ENCODE measurements around the gene PRX.
A peak's percentile ranks its signal among the peaks of the same experiment; 100 is the strongest.
"Not testable (repeated sequence)": the region's sequence is repeated elsewhere in the genome, so short reads cannot be mapped to it uniquely, and the experiment has no call there.

PRX gene

DNA sequence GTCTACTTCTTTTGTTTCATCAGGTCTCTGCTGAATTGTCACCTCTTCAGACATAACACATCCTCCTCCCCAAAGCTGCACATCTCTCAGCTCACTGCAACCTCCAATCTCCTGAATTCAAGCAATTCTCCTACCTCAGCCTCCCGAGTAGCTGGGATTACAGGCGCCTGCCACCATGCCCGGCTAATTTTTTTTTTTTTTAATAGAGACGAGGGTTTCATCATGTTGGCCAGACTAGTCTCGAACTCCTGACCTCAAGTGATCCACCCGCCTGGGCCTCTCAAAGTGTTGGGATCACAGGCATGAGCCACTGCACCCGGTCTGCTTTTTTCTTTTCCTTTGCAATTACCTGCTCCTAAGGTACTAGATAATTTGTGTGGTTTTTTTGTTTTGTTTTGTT lies 19.6 kb upstream of the PRX start:
- H3K4me3 ChIP-seq (ENCODE audit: low read depth, low read length); H3K36me3 ChIP-seq (ENCODE audit: control insufficient read depth, insufficient read depth, low read length); H3K9me3 ChIP-seq (ENCODE audit: control insufficient read depth, insufficient read depth, low read length); H3K9ac ChIP-seq (ENCODE audit: low read depth, low read length); H3K27me3 ChIP-seq (ENCODE audit: control insufficient read depth, insufficient read depth, low read length); H3K4me1 ChIP-seq (ENCODE audit: control insufficient read depth, insufficient read depth, low read length): not testable (repeated sequence)
- H3K27ac ChIP-seq (ENCODE audit: low read depth, low read length), result peak overlapping the region; percentile 89

DNA sequence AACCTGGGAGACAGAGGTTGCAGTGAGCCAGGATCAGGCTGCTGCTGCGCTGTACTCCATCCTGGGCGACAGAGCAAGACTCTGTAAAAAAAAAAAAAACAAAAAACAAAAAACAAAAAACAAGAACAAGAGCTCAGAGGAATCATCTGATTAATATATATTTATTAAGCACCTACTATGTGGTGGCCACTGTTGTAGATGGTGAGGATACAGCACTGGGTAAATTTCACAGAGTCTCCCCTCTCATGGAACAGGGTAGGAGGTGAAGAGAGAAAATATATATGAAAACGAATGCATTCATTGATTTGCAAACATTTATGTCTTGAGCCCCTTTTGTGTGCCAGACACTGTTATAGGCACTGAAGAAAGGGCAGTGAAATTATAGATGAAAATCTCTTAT lies 18.5 kb upstream of the PRX start:
- Histone ChIP-seq H3K27me3 (ENCODE audit: control insufficient read depth, insufficient read depth, low read length) (no peaks in the 10 kb centered on the region), H3K9ac (ENCODE audit: low read depth, low read length) (no peak overlapping the region), H3K36me3 (ENCODE audit: control insufficient read depth, insufficient read depth, low read length) (no peaks in the 10 kb centered on the region), H3K4me3 (ENCODE audit: low read depth, low read length) (no peak overlapping the region), H3K27ac (ENCODE audit: low read depth, low read length) (no peak overlapping the region), H3K9me3 (ENCODE audit: control insufficient read depth, insufficient read depth, low read length) (no peaks in the 10 kb centered on the region), H3K4me1 (ENCODE audit: control insufficient read depth, insufficient read depth, low read length) (peaks cover 8% of the 10 kb centered on the region)

DNA sequence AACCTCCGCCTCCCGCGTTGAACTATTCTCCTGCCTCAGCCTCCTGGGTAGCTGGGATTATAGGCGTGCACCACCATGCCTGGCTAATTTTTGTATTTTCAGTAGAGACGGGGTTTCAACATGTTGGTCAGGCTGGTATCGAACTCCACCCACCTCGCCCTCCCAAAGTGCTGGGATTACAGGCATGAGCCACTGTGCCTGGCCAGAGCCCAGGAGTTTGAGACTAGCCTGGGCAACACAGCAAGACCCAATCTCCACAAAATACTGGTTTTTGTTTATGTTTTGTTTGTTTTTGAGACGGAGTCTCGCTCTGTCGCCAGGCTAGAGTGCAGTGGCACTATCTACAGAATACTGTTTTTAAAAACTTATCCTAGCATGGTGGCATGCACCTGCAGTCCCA lies 17.1 kb upstream of the PRX start:
- not testable (repeated sequence) for H3K27me3 ChIP-seq (ENCODE audit: control insufficient read depth, insufficient read depth, low read length); H3K4me3 ChIP-seq (ENCODE audit: low read depth, low read length); H3K9ac ChIP-seq (ENCODE audit: low read depth, low read length); H3K36me3 ChIP-seq (ENCODE audit: control insufficient read depth, insufficient read depth, low read length); H3K4me1 ChIP-seq (ENCODE audit: control insufficient read depth, insufficient read depth, low read length); H3K9me3 ChIP-seq (ENCODE audit: control insufficient read depth, insufficient read depth, low read length); H3K27ac ChIP-seq (ENCODE audit: low read depth, low read length)

DNA sequence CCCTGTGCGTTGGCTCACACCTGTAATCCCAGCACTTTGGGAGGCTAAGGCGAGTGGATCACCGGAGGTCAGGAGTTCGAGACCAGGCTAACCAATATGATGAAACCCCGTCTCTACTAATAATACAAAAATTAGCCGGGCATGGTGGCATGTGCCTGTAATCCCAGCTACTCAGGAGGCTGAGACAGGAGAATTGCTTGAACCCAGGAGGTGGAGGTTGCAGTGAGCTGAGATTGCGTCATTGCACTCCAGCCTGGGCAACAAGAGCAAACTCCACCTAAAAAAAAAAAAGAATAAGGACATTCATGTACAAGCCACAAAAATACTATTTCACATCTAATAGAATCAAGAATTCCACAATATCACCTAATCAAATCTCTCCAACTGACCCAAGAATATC lies 15.0 kb upstream of the PRX start:
- not testable (repeated sequence) for H3K4me3 ChIP-seq (ENCODE audit: low read depth, low read length); H3K9me3 ChIP-seq (ENCODE audit: control insufficient read depth, insufficient read depth, low read length); H3K36me3 ChIP-seq (ENCODE audit: control insufficient read depth, insufficient read depth, low read length); H3K4me1 ChIP-seq (ENCODE audit: control insufficient read depth, insufficient read depth, low read length); H3K9ac ChIP-seq (ENCODE audit: low read depth, low read length); H3K27ac ChIP-seq (ENCODE audit: low read depth, low read length); H3K27me3 ChIP-seq (ENCODE audit: control insufficient read depth, insufficient read depth, low read length)

DNA sequence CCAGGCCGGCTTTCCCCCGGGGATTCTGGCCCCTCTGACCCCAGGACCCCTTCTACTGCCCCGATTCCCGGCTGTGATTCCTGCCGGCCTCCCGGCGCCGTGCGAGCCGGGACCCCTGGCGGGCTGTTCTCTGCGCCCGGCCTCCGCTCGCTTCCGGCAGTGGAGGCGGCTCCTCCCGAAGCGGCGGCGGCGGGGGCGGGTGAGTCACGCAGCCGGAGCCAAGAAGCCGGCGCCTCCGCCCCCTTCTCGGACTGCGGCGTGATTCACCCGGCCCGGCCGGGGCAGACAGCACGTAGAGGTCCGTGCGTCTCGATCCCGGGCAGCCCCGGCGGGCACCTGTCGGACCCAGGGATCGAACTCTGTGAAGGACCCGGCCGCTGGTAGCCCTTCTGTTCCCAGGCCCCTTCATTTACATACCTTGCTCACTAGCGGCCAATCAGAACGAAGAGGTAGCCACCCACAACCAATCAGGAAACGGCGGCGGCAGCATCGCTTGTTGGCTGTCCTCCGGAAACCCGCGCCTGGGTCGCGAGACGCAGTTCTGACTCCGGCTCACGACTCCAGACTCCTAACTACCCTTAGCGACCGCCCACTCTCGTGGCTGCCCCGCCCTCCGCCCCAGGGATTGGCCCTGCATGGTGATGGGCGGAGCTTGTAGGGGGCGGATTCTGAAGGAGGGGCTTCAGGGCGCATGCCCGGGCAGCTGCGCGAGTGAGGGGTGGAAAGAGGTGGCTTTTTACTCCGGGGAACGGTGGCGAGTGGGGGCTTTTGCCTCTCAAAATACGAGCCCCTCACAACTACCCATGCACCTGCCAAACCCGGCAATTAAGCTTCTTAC lies 12.5 kb upstream of the PRX start, which contains the start of gene SERTAD1:
SERTAD1 (minus strand) TSS at position 543 of the 838 bp plus-strand sequence. CDS start 2,446 bp downstream, outside the sequence.
- Histone ChIP-seq H3K27me3 (ENCODE audit: control insufficient read depth, insufficient read depth, low read length) (no peaks in the 10 kb centered on the region), H3K9ac (ENCODE audit: low read depth, low read length) (peak within 1 kb of the TSS; percentile 80), H3K4me3 (ENCODE audit: low read depth, low read length) (peak within 1 kb of the TSS; percentile 83), H3K4me1 (ENCODE audit: control insufficient read depth, insufficient read depth, low read length) (peaks cover 8% of the 10 kb centered on the region; the same call in 1 of the 2 replicates), H3K36me3 (ENCODE audit: control insufficient read depth, insufficient read depth, low read length) (peaks cover 10% of the 10 kb centered on the region), H3K9me3 (ENCODE audit: control insufficient read depth, insufficient read depth, low read length) (no peaks in the 10 kb centered on the region), H3K27ac (ENCODE audit: low read depth, low read length) (peak within 1 kb of the TSS; percentile 98)

DNA sequence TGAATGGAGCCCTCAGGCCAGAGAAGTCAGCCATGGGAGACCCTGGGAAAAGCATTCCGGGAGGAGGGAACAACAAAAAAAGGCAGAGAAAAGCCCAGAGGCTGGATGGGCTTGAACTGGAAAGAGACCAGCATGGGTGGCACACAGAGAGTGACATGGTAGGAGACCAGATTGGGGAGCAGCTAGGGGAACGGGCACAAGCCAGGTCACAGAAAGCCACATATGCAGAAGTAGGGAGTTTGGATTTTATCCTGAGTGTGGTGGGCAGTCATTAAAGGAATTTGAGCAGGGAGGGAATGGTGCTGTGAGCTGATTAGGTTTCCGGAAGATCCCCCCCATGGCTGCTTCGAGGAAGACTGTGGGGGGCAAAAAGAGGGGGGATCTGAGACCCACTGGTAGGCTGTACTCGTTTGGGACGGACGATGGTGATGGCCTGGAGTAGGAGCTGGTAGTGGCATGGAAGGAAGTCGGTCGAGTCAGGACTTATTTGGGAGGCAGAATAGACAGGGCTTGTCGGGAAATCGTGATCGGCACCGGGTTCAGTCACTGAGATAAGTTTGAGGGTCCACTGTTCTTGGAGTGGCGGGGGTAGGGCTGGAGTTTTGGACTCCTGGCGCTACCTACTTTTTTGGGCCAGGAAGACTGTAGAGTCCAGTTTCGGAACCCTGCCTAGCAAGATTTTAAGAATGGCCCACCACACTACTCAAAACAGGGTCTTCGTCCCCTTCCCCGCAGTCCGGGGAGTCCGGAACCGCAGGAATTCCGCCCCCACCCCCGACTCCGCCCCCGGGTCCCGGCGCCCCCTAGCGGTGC lies 11.7 kb upstream of the PRX start:
- Histone ChIP-seq H3K9me3 (ENCODE audit: control insufficient read depth, insufficient read depth, low read length) (no peaks in the 10 kb centered on the region), H3K4me1 (ENCODE audit: control insufficient read depth, insufficient read depth, low read length) (peaks cover 8% of the 10 kb centered on the region; the same call in 1 of the 2 replicates), H3K4me3 (ENCODE audit: low read depth, low read length) (peak overlapping the region; percentile 83), H3K36me3 (ENCODE audit: control insufficient read depth, insufficient read depth, low read length) (peaks cover 10% of the 10 kb centered on the region), H3K27me3 (ENCODE audit: control insufficient read depth, insufficient read depth, low read length) (no peaks in the 10 kb centered on the region), H3K9ac (ENCODE audit: low read depth, low read length) (peak overlapping the region; percentile 53), H3K27ac (ENCODE audit: low read depth, low read length) (peak overlapping the region; percentile 98)

DNA sequence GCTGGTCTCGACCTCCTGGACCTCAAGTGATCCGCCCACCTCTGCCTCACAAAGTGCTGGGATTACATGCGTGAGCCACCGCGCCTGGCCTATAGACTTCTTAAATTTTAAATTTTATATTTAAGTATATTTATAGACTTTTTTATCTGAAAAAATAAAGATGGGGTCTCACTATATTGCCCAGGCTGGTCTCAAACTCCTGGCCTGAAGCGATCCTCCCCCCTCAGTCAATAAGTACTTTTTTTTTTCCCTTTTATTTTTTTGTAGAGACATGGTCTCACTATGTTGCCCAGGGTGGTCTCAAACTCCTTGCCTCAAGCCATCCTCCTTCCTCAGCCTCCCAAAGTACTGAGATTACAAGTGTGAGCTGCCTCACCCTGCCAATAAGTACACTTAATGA lies 10.8 kb upstream of the PRX start:
- no peaks in the 10 kb centered on the region for H3K9me3 ChIP-seq (ENCODE audit: control insufficient read depth, insufficient read depth, low read length)
- peaks cover 8% of the 10 kb centered on the region; the same call in 1 of the 2 replicates for H3K4me1 ChIP-seq (ENCODE audit: control insufficient read depth, insufficient read depth, low read length)
- no peaks in the 10 kb centered on the region for H3K27me3 ChIP-seq (ENCODE audit: control insufficient read depth, insufficient read depth, low read length)
- H3K27ac ChIP-seq (ENCODE audit: low read depth, low read length), result no peak overlapping the region
- peak overlapping the region; percentile 83; the same call in 1 of the 2 replicates for H3K4me3 ChIP-seq (ENCODE audit: low read depth, low read length)
- peaks cover 10% of the 10 kb centered on the region for H3K36me3 ChIP-seq (ENCODE audit: control insufficient read depth, insufficient read depth, low read length)
- no peak overlapping the region for H3K9ac ChIP-seq (ENCODE audit: low read depth, low read length)

DNA sequence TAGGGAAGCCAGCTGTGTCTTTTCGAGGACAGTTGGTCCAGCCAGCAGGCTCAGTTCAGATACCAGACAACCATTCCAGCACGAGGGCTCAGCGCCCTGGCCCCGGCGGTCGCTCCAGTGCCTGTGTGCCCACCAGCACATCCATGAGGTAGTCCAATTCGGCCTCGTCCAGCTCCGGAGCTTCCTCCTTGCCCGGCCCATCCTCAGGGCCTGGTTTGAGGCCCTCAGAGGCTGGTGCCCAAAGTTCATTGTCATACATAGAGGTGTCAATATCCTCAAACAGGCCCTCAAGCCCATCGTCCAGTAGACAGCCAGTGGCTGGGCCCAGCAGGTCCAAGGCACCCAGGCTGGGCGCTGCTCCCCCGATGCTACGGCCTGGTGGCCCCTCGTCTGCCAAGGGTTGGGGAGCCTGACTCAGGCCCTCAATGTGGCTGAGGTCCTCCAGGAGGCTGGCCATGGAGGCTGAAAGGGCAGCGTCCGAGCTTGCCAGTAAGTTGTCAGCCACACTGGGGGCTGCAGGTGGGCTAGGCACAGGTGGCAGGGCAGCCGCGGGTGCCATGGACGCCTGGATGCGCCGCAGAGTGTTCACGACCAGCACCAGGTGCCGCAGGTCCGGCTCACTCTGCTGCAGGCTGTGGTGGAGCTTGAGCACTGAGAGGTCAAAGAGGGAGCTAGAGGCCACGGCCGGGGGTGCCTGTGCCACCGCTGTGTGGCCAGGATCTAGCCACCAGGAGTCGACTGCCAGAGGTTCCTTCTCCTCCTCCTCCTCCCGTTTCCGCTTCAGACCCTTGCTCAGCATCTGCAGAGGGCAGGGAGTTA lies 9.8 kb upstream of the PRX start:
- Histone ChIP-seq H3K27me3 (ENCODE audit: control insufficient read depth, insufficient read depth, low read length) (no peaks in the 10 kb centered on the region), H3K9me3 (ENCODE audit: control insufficient read depth, insufficient read depth, low read length) (no peaks in the 10 kb centered on the region), H3K4me3 (ENCODE audit: low read depth, low read length) (no peak overlapping the region), H3K27ac (ENCODE audit: low read depth, low read length) (no peak overlapping the region), H3K9ac (ENCODE audit: low read depth, low read length) (no peak overlapping the region), H3K4me1 (ENCODE audit: control insufficient read depth, insufficient read depth, low read length) (peaks cover 8% of the 10 kb centered on the region; the same call in 1 of the 2 replicates), H3K36me3 (ENCODE audit: control insufficient read depth, insufficient read depth, low read length) (peaks cover 10% of the 10 kb centered on the region)

DNA sequence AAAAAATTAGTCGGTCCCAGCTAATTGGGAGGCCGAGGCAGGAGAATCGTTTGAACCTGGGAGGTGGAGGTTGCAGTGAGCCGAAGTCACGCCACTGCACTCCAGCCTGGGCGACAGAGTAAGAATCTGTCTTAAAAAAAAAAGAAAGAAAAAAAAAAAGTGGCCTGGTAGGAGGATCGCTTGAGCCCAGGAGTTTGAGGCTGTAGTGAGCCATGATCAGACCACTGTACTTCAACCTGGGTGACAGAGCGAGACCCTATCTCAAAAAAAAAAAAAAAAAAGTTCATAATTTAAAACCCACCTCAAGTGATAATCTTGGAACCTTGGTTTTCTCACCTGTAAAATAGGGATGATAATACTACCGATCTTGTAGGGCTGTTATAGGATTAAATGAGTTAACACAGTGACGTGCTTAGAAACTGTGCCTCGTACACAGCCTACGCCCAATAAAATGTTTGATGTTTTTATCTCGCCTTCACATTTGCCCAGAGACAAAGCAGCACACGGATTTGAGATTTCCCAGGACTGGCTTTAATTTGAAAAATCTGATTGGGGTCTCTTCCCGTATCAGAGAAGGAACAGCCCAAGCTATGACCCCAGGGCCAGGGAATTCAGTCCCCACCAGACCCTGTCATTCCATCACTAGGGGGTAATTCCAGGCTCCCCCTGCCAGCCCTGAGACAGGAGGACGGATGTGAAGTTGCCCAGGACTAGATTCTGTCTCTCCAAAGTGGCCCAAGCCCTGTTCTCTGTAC lies 9.0 kb upstream of the PRX start:
- H3K9ac ChIP-seq (ENCODE audit: low read depth, low read length), result no peak overlapping the region
- peaks cover 10% of the 10 kb centered on the region for H3K36me3 ChIP-seq (ENCODE audit: control insufficient read depth, insufficient read depth, low read length)
- no peaks in the 10 kb centered on the region for H3K9me3 ChIP-seq (ENCODE audit: control insufficient read depth, insufficient read depth, low read length)
- H3K27ac ChIP-seq (ENCODE audit: low read depth, low read length), result no peak overlapping the region
- H3K4me1 ChIP-seq (ENCODE audit: control insufficient read depth, insufficient read depth, low read length), result peaks cover 8% of the 10 kb centered on the region; the same call in 1 of the 2 replicates
- no peaks in the 10 kb centered on the region for H3K27me3 ChIP-seq (ENCODE audit: control insufficient read depth, insufficient read depth, low read length)
- H3K4me3 ChIP-seq (ENCODE audit: low read depth, low read length), result no peak overlapping the region
